ENCODE results near the gene PHC3.

Gene PHC3

DNA sequence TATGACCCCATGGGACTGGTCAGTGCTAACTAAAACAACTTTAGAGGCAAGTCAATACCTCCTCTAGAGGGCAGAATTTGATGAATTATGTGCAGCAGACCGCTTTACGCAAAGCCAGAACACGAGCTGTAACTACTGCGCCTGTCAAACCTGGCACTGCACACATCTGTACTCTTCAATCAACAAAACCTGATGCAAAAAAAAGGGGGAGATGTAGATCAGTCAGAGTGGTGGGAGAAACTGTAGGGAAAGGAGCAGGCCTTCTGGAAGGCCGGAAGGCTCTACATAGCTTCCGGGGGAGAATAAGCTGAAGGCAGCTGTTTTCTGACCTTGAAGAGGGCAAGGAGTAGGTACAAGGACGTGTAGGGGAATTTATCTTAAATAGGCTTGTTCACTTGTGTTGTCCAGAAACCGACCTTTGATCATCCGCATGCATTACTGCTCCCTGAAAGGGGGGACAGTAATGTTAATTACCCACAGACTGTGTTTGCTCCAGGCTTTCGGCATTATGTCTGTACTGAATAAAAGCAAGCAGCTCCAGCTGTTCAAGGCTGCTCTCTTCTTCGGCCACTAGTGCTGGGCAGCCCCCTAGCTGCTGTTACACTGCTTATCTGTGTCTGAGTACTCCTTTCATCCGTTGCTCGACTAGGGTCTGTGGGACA lies 102.8 kb downstream of the PHC3 start:
- no peak for DNase-seq (ENCODE audit: low read depth)

DNA sequence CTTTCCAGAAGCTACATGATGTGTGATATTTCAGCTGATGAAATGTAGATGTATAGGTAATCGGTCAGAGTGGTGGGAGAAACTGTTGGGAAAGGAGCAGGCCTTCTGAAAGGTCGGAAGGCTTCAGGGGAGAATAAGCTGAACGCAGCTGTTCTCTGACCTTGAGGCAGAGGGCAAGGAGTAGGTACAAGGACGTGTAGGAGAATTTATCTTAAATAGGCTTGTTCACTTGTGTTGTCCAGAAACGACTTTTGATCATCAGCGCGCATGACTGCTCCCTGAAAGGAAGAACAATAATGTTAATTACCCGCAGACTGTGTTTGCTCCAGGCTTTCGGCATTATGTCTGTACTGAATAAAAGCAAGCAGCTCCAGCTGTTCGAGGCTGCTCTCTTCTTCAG lies 104.2 kb downstream of the PHC3 start:
- DNase-seq (ENCODE audit: low read depth) = no peak

DNA sequence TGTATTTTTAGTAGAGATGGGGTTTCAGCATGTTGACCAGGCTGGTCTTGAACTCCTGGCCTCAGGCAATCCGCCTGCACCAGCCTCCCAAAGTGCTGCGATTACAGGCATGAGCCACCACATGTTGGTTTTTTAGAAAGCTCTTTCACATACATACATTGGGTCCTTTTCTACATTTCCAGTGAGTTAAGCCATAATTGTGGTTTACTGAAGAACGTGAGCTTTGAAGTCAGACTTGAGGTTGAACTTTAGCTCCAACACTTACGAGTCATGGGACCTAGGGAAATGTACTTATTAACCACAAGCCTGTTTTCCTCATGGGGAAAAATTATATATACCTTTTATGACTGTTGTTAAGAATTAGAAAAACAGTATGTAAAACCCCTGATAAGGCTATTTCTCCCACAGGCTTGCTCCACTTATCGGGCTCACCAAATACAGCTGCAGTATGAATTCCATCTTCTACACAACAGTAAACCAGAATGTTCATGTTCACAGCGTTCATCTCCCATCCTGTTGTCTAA lies 104.8 kb downstream of the PHC3 start:
- DNase-seq (ENCODE audit: low read depth) = peak; percentile 14

DNA sequence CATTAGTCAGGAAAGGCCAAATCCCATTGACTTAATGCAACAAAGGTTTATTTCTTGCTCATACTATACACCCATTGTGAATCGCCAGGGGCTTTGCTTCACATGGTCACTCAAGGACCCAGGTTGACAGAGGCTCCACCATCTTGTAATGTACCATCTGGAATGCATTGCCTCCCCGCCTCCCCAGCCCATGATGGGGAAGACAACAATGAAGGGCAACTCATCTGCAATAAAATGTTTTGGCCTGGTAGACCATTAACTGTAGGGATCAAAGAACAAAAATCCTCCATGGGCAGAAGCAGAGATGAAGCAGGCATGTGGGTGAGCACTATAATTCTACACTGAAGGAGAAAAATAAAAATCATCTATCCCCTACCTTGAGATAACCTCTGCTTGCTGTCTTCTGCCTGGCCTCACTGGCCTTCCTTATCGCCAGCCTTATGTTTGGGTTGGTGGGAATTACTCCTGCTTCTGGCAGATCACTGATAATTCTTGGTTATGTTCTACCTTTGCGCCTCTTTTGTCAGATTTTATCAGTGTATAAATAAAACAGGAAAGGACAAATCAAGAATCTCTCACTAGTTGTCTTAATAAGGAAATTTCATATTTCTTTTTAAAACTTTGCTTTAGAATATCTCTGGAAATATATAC lies 106.0 kb downstream of the PHC3 start:
- DNase-seq (ENCODE audit: low read depth) = no peak

DNA sequence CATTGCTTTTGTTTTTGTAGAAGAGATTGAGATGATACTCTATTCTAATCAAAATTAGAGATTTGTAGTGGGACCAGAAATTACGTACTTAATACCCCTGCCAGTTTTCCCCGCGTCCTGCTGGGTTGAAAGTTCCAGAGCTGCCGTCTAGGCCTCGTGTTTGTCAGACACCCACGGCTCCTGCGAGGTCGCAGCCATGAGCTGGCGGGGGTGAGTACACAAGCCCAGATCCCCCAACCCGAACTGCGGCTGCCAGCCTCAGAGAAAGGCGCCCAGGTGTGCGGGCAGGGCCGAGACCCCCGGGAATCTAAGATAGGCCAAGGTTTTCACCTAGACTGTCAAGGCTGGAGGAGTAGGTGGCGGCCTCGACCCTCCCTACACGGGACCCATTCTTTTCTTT lies 117.4 kb downstream of the PHC3 start:
- DNase-seq (ENCODE audit: low read depth) = no peak

DNA sequence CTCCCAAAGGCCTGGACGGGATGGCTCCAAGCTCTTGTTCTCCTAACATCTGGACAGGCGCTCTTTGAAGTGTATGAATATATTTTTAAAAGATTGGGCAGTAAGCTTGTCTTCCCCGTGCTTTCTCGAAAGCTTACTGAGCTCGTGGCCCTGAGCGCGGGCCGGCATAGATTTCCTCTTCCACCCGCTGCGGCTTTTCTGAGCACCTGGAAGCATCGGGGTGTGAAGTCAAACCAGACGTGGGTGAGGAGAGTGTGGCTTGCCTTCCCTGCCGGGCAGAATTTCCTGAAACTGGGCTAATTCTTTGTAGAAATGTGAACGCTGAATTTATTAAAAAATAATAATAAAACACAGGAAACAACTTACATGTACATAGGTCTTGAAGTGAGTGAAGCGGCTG lies 117.8 kb downstream of the PHC3 start:
- no peak for DNase-seq (ENCODE audit: low read depth)

DNA sequence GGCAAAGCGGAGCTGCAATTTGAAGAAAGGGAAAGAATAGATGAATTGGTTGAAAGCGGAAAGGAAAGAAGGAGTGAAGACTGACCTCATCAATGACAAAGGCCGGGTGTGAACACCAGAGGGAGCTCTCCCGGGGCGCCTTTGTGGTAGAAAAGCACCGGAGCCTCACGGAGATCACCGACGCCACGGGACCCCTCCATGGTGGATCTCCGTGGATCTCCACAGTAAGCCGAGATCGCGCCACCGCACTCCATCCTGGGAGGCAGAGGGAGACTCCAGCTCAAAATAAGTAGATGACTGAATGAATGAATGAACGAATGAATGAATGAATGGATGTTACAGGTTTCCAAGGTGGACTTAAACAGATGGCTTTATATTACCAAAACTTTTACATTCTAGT lies 118.8 kb downstream of the PHC3 start:
- DNase-seq (ENCODE audit: low read depth) = no peak

DNA sequence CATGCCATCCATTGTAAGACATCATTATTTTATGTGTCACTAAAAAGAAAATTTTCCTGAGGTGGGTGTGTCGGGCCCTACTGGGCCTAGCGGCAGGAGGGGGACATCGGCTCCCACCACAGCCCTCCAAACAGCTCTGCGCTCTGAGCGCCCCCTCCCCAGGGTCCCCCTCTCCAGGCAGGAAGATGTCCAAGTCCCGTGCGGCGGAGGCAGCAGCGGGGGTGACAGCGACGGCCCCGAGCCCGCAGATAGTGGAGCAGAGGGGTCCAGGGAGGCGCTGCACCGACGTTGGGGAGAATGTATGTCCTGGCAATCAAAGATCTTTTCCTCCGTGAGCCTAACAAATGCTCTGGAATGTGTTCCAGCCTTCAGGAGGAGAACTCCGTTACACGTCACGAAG lies 119.5 kb downstream of the PHC3 start:
- DNase-seq (ENCODE audit: low read depth) = no peak

DNA sequence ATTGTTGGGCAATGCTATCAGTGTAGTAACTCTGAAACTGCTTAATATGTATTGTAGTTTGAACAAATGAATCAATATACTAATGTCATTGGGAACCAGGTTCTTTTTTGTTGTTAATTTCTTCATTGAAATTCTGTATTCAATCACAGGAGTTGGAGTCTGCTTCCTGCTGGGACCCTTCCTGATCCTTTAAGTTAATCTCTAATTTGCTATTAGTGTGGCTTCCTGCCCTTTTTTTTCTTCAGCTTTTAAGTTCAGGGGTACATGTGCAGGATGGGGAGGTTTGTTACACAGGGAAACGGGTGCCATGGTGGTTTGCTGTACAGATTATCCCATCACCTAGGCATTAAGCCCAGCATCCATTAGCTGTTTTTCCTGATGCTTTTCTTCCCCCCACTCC lies 122.1 kb downstream of the PHC3 start:
- DNase-seq (ENCODE audit: low read depth) = no peak

DNA sequence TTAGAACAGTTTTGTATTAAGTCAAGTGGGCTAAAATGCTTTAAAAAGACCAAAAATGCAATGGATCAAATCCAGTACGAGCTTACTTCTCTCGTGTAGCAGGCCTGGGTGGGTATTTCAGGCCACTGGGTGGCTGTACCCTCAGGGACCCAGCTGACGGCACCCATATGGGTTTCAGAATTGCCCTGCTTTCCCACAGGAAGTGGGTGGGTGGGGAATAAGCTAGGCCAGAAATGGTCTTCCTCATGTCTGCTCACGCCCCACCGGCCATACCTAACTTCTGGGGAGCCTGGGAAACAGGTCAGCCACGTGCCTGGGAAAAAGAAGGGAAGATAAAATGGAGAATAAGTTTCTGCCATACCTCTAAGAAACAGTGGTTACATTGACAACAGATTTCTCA lies 123.4 kb downstream of the PHC3 start:
- no peak for DNase-seq (ENCODE audit: low read depth)

DNA sequence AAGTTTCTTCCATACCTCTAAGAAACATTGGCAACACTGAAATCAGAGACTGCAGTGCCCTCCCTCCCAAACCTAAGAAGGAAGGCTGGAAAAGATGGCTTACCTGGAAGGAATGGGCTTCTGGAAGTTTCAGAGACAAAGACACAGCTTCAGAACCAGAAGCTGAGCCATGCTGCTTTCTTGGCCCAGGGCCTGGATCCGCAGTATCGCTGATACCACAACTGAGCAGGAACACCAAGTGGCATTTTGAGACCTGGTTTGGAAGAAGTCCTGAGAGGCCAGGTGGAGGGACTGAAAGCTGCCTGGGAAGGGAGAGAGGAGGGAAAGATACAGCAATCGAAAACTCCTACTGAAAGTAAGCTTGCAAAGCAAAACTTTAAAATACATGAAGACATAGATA lies 124.0 kb downstream of the PHC3 start:
- DNase-seq (ENCODE audit: low read depth) = no peak

DNA sequence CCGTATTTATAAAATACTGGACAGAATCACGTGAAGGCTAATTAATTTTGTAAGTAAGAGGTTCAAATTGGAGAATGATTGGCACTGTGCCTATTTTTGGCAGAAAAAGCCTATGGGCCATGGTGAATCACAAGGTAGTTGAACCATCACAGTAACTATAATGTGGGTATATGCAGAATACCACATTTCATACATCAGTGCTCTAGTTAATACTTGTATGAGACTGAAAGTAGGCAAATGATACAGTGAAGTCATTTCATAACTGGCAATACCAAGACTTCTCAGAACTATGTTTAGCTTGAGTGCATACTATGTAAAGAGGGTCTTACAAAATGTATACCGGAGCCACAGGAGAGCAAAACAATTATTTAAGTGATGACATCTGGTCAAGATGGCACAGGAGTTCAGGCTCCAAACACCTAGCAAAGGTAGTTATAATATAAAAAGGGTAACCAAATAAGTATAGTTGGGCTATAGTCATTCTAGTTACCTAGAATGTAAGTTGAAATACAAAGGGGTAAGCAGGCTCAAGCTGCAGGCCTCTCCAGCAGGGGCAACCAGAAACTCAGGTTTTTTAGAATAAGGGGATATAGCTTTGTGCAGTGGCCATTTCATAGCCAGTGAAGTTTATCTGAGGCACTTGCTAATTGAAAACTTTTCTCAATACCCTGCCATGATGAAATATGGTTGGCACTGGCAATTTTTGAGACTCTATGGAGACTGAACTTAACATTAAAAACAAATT lies 124.7 kb downstream of the PHC3 start:
- DNase-seq (ENCODE audit: low read depth) = no peak

DNA sequence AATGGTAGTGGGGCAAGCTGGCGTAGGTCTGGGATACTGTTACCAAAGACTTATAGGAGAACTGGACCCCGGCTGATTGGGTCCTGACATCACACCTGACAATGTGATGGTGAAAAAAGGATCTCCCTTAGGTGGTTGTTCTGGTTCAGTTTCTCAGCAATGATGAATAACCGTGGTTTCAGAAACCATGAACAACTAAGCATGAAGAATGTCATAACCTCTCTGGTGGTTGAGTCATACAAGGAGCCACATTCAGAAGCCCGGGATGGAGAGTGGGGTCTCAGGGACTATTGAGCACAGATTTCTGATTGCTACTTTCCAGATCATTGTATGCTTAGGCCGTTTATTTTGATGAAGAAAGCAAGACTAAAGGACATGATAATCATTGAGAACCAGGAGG lies 126.3 kb downstream of the PHC3 start:
- DNase-seq (ENCODE audit: low read depth) = peak; percentile 18

DNA sequence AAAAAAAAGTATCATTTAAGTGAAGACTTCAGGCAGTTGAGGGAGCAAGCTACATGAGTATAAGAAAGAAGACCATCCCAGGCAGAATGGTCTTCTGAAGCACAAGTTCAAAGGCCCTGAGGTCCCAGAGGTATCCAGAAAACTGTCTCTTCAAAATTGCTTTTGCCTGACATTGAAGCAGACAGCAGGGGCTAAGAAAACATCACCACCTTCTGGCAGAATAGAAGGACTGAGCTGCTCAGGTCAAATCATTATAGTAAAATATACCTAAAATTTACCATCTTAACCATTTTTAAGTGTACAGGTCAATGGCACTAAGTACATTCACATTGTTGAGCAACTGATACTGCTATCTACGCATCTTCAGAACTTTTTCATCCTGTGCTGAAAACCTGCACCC lies 127.3 kb downstream of the PHC3 start:
- DNase-seq (ENCODE audit: low read depth) = no peak

DNA sequence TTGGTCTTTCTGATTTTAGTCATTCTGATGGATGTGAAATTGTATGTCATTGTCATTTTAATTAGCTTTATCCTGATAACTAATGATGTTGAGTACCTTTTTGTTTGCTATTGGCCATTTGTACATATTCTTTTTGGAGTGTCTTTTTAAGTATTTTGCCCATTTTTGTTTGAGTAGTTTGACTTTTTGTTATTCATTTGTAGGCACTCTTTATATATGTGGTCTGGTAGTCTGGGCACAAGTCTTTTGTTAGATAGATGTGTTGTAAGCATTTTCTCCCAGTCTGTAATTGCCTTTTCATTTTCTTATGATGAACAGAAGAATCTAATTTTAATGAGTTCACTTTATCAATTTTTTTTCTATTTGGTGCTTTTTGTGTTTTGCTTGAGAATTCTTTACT lies 129.1 kb downstream of the PHC3 start:
- no peak for DNase-seq (ENCODE audit: low read depth)

DNA sequence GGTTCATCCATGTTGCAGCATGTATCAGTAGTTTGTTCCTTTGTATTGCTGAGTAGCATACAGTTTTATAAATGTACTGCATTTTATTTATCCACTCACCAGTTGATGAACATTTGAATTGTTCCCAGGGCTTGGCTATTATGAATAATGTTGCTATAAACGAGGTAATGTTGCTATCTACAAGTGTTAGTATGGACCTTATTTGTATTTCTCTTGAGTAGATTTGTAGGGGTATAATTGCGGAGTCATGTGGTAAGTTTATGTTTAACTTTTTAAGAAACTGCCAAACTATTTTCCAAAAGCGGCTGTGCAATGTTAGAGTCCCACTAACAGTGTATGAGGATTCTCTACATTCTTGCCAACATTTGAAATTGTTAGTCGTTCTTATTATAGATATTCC lies 130.8 kb downstream of the PHC3 start:
- DNase-seq (ENCODE audit: low read depth) = no peak

DNA sequence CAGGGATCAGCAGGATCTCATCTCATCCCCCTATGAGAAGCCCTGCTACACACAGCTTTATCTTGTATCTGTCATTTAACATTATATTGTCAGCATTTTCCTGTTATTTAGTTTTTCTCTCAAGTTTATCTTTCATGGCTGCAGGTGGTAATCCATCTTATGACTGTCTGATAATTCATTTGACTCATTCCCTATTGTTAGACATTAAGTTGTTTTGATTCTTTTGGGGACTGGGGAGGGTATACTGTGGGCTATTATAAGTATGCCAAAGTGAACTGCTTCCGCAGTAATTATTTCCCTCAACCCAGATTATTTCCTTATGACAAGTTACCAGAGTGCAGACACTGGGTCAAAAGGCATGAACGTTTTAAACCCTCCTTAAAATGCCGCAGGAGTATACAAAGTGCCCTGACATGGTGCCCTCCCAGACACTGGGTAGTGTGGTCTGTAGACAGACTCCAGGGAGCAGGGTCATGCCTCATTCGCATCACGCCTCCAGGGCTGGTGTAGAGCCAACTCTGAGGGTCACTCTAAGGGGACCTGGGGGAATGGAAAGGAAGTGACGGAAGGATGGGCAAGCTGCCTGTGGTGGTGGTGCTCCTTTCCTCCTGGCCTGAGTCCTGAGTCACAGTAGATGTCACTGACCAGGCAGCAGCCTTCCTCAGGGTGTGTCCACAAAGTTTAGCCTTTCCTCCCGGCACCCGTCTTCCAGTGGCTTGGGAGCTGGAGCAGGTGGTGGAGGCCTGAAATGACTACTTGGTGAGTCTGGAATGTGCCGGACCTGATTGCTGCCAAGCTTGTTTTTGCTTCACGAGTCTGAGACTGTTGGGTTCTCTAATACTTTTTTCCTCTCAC lies 132.2 kb downstream of the PHC3 start:
- no peak for DNase-seq (ENCODE audit: low read depth)

DNA sequence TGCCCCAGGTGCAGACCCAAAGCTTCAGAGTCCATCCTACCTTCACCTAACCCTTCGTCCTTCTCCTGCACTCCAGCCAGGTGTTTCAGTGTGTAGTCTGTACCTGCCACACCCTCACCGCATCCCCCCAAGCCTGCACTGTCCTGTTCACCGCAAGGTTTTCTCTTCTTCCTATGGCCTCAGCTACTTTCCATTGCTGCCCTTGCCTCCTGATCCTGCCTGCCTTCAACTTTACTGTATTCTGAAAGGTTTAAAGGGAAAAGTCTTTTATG lies 134.5 kb downstream of the PHC3 start:
- no peak for DNase-seq (ENCODE audit: low read depth)

DNA sequence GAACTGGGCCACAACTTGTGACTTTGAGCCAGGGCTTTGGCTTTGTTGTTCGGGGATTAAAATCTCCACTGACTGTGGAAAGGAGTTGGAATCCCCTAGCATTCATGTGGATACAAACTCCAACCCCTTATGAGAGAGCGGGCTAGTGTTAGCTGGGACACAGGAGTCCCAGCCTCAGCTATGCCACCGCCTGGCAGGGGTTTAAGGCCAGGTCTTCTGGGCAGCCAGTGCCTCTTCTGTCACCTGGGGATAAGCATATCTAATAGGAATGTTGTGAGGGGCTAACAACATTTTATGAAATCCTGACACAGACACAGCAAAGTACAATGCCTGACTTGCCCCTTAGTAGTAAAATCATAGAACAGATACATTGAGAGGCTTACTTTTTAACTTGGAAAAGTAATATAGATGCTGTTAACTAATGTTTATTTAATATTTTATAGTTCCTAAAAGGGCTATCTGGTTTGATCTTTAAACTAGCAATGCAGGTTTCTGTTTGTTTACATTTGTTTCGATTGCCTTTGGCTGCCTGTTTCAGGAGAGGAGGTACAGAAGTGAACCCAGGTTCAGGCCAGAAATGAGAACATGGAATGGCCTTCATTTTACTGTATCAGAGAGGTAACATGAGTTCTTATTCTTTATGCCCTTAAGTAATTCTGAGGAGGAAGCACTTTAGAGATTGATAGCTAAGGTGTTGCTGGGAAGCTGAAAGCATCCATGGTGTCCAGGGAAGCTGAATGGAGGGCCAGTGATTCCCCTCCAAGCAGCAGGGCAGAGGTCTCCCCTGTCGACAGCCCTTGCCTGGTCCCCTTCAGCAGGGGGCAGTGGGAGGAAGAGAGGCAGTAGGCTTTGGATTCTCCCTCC lies 135.0 kb downstream of the PHC3 start:
- no peak for DNase-seq (ENCODE audit: low read depth)

DNA sequence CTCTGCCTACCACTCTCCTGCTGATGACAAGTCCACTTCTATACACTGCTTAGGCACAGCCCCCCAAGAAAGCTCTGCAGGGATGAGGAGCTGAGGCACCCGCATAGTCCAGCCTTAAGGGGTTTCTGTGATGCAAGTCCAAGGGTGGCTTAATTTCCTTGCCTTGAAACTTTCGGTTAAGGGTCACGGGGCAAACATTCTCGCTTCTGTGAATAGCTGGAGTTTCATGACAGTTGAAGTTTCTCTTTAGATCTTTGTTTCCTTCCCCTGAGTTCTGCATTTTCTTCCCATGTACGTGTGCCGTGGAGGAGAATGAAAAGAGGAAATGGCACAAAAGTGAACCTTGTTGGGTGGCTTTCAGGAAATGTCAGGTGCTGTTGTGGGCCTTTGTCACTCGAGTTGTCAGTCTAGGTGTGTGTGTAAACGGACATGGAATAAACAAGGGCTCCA lies 136.7 kb downstream of the PHC3 start:
- no peak for DNase-seq (ENCODE audit: low read depth)

DNA sequence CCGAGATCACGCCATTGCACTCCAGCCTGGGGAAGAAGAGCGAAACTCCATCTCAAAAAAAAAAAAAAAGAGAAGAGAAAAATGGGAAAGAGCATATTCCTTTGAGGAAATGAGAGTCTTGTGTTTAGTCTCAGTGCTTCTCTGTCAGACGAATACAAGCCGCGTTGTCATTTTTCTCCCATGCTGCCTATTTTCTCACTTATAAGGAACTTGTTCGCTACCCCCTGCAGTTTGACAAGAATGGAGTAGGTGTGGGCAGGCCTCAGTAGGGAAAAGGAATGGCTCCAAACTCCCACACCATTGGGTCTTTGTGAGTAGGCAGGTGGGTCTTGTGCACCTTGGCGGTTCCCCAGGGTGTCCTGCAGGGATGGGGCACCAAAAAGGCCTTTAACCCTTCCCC lies 137.3 kb downstream of the PHC3 start:
- DNase-seq (ENCODE audit: low read depth) = no peak

DNA sequence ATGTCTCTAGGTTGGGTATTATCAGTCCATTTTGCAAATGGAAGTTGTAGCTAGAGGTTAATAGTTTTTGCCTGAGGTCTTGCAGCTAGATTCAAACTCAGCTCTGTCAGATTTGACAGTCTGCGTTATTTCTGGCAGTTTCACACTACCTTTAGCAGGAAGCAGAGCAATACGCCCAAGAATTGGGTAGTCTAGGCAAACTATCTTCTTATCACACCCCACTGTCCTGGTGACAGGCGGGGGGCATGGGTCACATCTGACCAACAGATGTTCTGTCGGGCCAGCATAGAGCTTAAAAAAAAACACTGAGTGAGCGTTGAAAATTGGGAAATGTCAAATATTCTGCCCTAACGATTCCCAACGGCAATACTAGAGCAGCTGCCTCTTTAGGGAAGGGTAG lies 138.0 kb downstream of the PHC3 start:
- no peak for DNase-seq (ENCODE audit: low read depth)
